ENCODE data around the gene HEATR9. TPM values are rescaled to one million over a fixed set of nuclear protein-coding genes. Genes with fewer than 3 reads are reported as not detected.
A peak's percentile ranks its signal among the peaks of the same experiment; 100 is the strongest.

The HEATR9 gene
- total RNA-seq, 1 donor from 2014 or later: not detected

DNA sequence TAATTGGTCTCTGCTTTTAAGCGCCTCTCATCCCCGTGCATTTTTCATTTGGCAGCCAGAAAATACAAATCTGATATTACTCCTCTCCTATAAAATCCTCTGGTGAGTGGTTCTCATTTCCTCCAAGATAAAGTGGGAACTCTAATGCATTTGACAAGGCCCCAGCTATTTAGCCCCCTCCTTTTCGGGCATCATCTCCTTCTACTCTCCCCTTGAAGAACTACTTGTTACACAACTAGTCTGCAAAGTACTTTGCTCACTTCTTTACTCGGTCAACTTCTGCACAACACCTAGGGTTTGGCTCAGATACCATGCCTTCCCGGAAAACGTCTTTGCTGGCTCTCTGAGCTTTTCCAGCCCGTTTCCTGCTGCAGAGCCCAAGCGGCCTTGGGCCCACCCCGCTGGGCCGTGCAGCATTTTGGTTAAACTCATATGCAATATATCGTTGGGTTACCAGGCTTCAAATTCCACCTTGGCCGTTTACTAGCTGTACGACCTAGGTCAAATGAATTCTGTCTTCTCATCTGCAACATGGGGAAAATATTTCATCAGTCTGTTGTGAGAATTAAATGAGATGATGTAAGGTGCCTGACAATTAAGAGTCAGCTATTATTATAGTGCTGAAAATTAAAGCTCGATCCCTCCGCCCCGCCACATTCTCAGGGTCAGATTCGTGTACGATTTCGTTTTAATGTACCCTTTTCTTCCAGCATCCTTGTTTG, 60.3 kb downstream of the HEATR9 start:
- DNase-seq: no peak

DNA sequence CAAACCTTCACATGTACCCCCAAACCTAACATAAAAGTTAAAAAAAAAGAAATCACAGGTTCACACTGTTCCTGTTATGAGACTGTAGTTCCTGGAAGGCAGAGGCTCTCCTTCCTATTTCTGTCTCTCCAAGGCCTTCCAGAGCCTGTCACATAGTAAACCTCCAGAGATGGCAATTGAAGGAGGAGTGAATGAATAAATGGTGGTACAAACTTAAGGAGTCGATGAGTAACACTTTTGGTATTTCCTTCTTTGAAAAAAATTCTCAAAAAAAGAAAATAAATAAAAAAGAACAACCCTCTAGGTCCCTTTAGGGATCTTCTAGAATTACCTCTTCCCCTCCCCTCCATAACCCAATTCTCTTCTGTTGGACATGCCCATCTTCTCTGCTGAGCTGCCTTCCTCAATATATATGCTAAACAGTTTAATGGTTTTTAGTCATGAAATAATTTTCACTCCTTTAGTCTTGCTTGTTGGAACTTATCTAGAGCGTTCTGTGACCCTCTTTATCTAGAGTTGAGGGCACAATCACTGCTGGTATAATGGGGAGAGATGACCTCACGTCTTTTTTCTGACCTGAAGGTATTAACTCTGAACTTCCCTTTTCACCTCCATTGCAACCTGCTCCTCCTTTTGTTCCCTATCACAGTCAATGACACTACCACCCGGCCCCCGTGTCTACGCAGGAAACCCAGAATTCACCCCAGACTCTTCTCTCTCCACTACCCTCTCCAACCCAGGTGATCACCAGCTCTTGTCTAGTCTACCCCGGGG, 61.1 kb downstream of the HEATR9 start:
- no peak for DNase-seq

Small RNA genes lying within 50 kb of the gene (small RNA-seq; reads per million reads assigned to genes)
- 583 reads per million, percentile 98 among the genes with 10 or more reads in this experiment for gene RF00100 (ENCODE audit: low replicate concordance)

Other genes starting within 250 kb of the HEATR9 start
- gene RASL10B, start 137.3 kb downstream of the HEATR9 start, total RNA-seq: 0.49 TPM
- gene GAS2L2, start 115.7 kb downstream of the HEATR9 start, total RNA-seq: not detected
- gene C17orf50, start 108.0 kb downstream of the HEATR9 start, total RNA-seq: not detected
- gene MMP28, start 73.2 kb downstream of the HEATR9 start, total RNA-seq: 6.1 TPM
- 85.4 TPM for gene TAF15, start 59.4 kb downstream of the HEATR9 start, total RNA-seq
- 1.4 TPM for gene CCL5, start 11.5 kb upstream of the HEATR9 start, total RNA-seq
- gene RDM1, start 61.9 kb upstream of the HEATR9 start, total RNA-seq: 0.79 TPM
- not detected for gene LYZL6, start 74.8 kb upstream of the HEATR9 start, total RNA-seq
- gene CCL16, start 112.6 kb upstream of the HEATR9 start, total RNA-seq: not detected
- 3.1 TPM for gene CCL14, start 117.8 kb upstream of the HEATR9 start, total RNA-seq
- gene CCL15, start 132.7 kb upstream of the HEATR9 start, total RNA-seq: not detected
- 0.39 TPM for gene CCL23, start 149.1 kb upstream of the HEATR9 start, total RNA-seq
- not detected for gene CCL18, start 195.4 kb upstream of the HEATR9 start, total RNA-seq
- 7.9 TPM for gene CCL3, start 221.3 kb upstream of the HEATR9 start, total RNA-seq
- gene CCL4, start 234.9 kb upstream of the HEATR9 start, total RNA-seq: 7.1 TPM

All from skin of body (tissue), 3 donors.